NCI-H146 treated with DMSO at 0.1 percent for 48 hours (cell line): ENCODE measurements around the gene CALML5.
"Not testable (repeated sequence)": the region's sequence is repeated elsewhere in the genome, so short reads cannot be mapped to it uniquely, and the experiment has no call there.

Source experiments
- DNase-seq: peaks from one replicate; lab custom pipeline; 2025; ENCODE audit not compliant: unreplicated experiment; lab: John Stamatoyannopoulos, UW

CALML5 gene

DNA sequence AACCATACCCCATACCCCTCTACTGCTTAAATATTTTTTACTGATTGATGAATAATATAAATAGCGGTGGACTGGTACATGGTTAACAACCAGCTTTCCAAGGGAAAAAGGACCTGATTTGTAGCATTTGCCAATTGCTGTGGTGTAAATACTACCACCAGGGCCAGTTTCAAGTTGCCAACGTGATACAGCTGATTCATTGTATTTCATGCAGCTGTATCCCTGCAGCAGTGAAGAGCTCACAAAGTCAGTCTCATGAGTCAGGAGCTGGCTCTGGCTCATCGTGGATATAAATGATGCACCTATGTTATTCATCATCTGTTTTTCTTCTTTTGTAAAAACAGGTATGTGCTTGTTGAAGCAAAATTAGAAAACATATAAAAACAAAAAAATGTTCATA, 15.2 kb downstream of the CALML5 start:
- DNase-seq, result no peak

DNA sequence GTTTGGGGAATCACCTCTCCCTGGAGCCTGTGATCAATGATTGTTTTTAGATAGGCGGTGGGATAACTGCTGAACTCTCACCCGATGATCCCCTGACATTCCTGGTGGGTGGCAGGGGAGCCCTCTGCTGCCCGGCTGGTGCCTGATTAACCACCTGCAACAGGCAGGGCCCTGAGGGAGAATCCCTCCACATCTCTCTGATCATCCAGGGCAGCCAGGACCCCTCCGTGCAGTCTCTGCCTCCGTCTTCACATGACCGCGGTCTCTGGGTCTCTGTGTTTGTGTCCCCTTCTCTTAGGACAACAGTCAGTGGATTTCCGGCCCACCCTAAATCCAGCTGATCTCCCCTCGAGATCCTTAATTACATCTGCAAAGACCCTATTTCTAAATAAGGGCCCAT, 17.4 kb downstream of the CALML5 start:
- DNase-seq, result no peak

- DNase-seq, result no peak
Observed at GRCh38 chr10:5481121-5481520, 18.2 kb downstream of the CALML5 start.

DNA sequence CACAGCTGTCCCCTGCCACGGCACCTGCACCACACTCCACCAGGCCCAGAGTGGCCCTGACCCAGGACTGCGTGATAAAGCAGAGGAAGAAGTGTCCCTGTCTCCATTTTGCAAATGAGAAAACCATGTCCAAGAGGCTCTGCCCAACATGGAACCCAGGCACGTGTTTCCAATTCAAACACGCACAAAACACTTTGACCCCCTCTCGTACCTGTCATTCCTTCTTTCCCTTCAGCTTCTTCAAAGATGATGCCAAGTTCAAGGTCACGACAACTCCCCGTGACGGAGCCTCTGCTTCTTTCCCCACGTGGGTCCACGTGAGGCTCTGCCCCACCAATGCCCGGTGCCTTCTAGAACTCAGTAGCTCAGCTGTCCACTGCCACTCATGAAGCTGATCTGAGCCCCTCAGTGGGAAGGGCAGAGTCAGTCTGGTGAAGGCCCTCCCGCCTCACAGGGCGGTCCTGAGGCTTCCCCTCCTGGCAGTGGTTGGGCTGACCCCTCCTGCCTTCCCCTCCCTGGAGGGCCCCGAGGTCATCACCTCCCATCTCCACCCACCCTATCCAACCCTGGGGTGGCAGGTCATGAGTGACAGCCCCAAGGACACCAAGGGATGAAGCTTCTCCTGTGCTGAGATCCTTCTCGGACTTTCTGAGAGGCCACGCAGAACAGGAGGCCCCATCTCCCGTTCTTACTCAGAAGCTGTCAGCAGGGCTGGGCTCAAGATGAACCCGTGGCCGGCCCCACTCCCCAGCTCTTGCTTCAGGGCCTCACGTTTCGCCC, 19.0 kb downstream of the CALML5 start:
- DNase-seq, result no peak

GRCh38 chr10:5479481-5480161, 19.7 kb downstream of the CALML5 start:
- DNase-seq, result no peak

- DNase-seq, result no peak
Observed at GRCh38 chr10:5478694-5479305, 20.6 kb downstream of the CALML5 start.

DNA sequence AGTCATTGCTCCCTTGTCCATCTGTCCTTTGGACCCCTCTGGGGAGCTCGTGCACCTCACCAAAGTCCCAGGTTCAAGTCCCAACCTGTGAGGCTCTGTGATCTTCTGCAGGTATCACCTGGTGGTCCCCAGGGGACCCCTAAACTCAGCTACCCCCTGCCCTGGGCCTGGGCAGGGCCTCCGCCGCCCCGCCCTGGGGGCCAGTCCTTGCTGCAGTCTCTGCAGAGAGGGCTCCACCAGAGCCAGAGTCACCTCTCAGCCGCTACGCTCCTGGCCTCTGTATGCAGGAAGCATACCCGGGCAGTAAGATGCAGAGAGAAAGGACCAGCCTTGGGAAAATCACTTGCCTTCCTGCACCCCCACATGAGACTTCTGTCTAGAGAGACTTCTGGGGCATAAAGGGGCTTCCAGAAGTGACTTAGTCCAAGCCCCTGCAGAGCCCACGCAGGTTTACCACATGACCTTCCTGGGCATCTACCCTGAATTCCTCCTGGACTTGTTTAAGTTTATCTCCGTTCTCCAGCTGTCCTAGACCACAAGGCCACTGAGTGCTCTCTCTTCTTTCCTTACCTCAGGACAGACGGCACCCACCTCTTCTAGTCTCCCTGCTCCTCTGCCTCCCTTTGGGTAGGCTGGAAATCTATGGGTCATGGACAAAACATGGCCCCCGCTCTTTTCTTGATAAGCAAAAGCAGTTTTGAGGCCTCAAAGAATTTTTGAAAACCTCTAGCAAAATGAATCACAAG, 21.2 kb downstream of the CALML5 start:
- DNase-seq, result no peak

DNA sequence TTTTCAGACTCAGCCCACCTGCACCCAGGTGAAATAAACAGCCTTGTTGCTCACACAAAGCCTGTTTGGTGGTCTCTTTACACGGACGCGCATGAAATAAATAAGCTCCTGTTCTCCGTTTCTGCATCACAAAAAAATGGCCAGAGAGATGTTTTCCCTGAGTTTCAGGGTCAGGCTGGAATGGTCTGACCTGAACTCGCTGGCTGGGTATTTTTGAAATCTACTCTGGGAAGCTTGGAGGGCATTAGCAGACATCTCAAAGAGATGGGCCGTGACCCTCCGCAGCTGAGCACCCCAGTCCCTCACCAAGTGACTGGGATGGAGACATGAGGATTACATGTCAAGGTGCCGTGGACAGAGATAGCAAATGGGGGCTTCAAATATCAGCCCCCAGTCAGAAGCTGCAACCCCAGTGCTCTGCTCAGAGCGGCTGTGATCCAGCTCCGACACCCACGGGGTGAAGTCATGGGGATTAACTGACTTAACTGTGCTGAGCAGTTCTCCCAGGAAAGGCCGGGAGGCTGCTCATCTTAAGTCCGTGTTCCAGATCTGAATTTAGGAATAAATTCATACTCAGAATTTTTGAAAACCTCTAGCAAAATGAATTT, 22.3 kb downstream of the CALML5 start:
- DNase-seq, result no peak

DNA sequence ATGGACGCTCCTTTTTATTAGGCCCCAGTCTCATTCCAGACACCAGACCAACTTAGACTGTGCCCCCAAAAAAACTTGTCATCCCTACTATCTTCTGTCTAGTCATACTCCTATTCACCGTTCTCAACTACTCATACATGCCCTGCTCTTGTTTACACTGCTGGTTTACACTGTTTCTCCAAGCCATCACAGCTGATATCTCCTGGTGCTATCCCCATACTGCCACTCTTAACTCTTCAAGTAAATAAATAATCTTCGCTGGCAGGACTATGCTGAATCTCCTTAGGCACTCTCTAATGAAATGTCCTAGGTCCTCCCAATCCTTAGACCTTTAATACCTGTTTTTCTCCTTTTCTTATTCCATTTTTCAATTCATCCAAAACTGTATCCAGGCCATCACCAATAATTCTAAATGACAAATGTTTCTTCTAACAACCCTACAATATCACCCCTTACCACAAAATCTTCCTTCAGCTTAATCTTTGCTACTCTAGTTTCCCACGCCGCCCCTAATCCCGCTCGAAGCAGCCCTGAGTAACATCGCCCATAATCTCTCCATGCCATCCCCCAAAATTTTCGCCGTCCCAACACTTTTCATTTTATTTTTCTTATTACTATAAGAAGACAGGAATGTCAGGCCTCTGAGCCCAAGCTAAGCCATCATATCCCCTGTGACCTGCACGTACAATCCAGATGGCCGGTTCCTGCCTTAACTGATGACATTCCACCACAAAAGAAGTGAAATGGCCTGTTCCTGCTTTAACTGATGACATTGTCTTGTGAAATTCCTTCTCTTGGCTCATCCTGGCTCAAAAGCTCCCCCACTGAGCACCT, 23.2 kb downstream of the CALML5 start:
- DNase-seq, result not testable (repeated sequence)

- not testable (repeated sequence) for DNase-seq
Observed at GRCh38 chr10:5475088-5475487, 24.3 kb downstream of the CALML5 start.

- DNase-seq, result not testable (repeated sequence)
Observed at GRCh38 chr10:5474642-5475041, 24.7 kb downstream of the CALML5 start.

DNA sequence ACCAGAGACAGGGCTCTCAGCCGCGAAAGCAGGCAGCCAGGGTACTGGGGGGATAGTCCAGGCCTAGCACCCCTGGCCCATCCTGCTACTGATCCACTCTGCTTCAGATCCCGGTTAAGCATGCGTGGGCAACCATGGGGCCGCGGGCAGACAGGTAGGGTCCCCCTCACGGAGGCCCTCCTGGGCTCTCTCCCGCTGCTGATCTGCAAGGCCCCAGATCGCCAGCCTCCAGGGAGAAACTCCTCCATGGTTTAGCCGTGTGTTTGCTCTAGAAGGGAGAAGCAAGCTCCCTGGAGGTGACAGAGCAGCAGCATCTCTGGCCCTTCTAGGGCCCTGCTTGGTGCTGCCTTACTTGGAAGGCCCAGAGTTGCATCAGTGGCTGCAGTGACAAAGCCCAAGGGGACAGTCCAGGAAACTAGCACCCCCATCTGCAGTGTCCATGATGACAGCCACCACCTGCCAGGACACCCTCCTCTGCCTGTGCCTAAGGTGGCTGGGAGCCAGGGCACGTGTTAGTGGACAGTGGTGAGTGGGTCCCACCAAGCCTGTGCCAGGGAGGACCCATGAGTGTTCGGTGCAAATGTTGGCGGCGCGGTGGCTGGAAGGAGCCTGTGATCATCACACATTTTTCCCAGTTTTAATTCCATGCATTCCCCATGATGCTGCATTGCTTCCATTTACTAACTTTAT, 29.2 kb downstream of the CALML5 start:
- no peak for DNase-seq

- DNase-seq, result no peak
Observed at GRCh38 chr10:5469353-5470061, 29.9 kb downstream of the CALML5 start.

- DNase-seq, result no peak
Observed at GRCh38 chr10:5468262-5469106, 30.9 kb downstream of the CALML5 start.

DNA sequence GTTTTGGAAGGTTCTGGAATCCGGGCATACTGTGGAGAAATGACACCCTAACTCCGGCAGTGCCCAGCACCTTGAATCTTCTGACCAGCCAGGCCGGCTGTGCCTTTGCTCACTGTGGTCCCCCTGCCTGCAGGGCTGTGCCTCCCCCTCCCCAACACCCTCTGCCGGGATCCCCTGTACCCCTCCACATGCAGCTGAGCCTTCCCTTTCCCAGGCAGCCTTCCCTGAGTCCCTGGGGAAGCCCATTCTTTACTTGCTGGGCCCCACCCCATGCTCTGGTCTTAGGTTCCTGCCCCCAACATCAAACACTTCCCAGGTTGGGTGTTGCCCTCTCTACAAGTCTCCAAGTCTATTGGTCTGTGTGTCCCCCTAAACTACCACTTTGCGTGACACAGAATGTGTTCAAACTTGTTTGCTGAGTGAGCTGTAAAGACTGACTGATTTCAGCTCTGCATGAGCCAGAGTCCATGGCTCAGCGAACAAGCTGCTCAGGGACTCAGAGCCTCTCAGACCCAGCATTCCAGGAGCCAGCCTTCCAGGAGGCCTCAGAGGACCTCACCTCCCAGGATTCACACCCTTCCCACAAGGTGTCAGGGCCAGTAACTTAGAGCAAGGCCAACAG, 31.6 kb downstream of the CALML5 start:
- no peak for DNase-seq

DNA sequence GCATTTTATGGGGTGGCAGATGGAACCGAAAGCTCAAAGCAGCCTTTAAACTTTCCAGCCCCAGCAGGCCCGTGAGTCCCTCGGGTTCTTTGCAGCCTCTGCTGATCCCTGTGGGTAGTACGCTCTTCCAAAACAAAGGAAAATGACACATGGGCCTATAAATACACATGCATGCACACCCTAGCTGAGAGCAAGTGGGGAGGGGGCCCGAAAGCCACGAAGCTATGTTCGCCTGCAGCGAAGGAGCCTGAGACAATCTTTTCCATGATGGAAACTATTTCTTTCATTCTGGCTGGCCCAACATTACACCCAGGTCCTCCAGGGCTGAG, 32.2 kb downstream of the CALML5 start:
- DNase-seq, result no peak

DNA sequence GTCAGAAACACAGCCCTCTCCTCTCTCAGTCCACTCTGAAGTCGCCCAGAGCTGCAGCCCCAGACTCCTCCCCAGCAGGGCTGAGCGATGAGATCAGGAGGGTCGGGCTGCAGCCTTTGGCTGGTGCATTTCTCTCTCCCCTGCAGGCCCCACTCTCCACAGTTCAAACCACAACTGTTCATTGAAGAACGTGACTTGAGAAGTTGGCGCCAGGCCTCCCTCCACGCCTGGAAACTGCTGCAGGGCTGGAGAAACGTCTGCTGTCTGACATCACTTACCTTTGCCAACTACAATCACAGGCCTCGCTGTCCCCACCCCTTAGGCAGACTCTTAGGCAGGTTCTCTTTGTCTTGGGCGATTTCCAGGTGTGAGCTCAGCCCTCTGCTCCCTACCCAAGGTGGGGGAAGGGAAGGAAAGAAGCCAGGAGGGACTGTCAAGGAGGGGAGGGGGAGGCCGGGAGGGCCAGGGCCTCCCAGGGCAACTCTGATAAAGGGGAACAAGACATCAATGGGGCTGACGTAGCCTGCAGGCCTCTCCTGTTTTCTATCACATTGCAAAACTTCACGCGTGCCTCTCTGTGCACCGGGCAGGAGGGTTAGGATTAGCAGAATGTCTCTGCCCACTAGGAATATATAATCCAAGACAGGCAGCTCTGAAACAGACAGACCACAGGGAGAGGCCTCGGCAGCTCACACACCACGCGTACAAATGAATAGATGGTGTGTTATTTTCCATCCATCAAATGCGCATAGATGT, 32.7 kb downstream of the CALML5 start:
- no peak for DNase-seq
